IMR-90 (cell line): ENCODE measurements around the gene SMYD2. TPM values are rescaled to one million over a fixed set of nuclear protein-coding genes. Genes with fewer than 3 reads are reported as not detected.

Source experiments
- ATAC-seq: fragments of 200-7000 bp; cut with Tn5 transposase; 2 replicates; pipeline ENCODE4 v1.9.1; 2020; ENCODE audit warnings: low read depth, mild to moderate bottlenecking, moderate library complexity
- BruUV-seq: library from RNA; stranded (reverse); fragments of 400-500 nt; replicated peaks from 2 replicates; lab custom pipeline; 2021; lab: Mats Ljungman, UMichigan
- CTCF ChIA-PET: fragments of 300-600 bp; formaldehyde crosslinking; extraction: SDS; loops from one replicate; lab custom pipeline; 2021; ENCODE audit warnings: antibody characterized with exemption; lab: Yijun Ruan, JAX
- POLR2A ChIA-PET: fragments of 300-600 bp; sonication (Branson Sonifier 250); formaldehyde crosslinking; loops from one replicate; lab custom pipeline; 2022; ENCODE audit warnings: antibody characterized with exemption; ENCODE audit not compliant: unreplicated experiment; lab: Charles Lee
- DNase-seq: peaks from one replicate; pipeline ENCODE4 v3.0.0; 2013
- H2AFZ ChIP-seq: replicated peaks from 2 replicates; pipeline ENCODE3; 2013; ENCODE audit warnings: low read length, mild to moderate bottlenecking; ENCODE audit not compliant: poor library complexity
- H2AK5ac ChIP-seq: 2 replicates; pipeline ENCODE4 v1.6.1; 2013; ENCODE audit warnings: low read depth, low read length, inconsistent platforms
- H2AK9ac ChIP-seq: replicated peaks from 2 replicates; pipeline ENCODE3; 2013; ENCODE audit warnings: mild to moderate bottlenecking, low read depth, low read length, moderate library complexity; ENCODE audit not compliant: poor library complexity
- H2BK120ac ChIP-seq: 2 replicates; pipeline ENCODE4 v1.6.1; 2013; ENCODE audit warnings: low read depth, low read length, inconsistent platforms
- H2BK15ac ChIP-seq: 3 replicates; pipeline ENCODE4 v1.6.1; 2013; ENCODE audit warnings: low read depth, low read length, inconsistent platforms
- H2BK20ac ChIP-seq: 2 replicates; pipeline ENCODE4 v1.6.1; 2013; ENCODE audit warnings: low read depth, mild to moderate bottlenecking, inconsistent platforms, low read length, moderate library complexity
- H2BK5ac ChIP-seq: 2 replicates; pipeline ENCODE4 v1.6.1; 2013; ENCODE audit warnings: mild to moderate bottlenecking, low read depth, low read length, inconsistent platforms; ENCODE audit not compliant: poor library complexity, severe bottlenecking
- H3K14ac ChIP-seq: replicated peaks from 2 replicates; pipeline ENCODE4 v1.6.1; 2013; ENCODE audit warnings: low read depth, low read length, inconsistent platforms
- H3K18ac ChIP-seq: 2 replicates; pipeline ENCODE4 v1.6.1; 2013; ENCODE audit warnings: low read depth, low read length, control low read depth
- H3K23ac ChIP-seq: 2 replicates; pipeline ENCODE4 v1.6.1; 2013; ENCODE audit warnings: low read depth, low read length, inconsistent platforms
- H3K27ac ChIP-seq: 2 replicates; pipeline ENCODE4 v1.5.1; 2013; ENCODE audit warnings: mild to moderate bottlenecking, control low read depth, low read length; ENCODE audit not compliant: insufficient read depth
- H3K27me3 ChIP-seq: 2 replicates; pipeline ENCODE4 v1.6.1; 2013; ENCODE audit warnings: low read length; ENCODE audit not compliant: control insufficient read depth, insufficient read depth
- H3K36me3 ChIP-seq: 2 replicates; pipeline ENCODE4 v1.6.1; 2013; ENCODE audit warnings: low read length, mixed read lengths; ENCODE audit not compliant: control insufficient read depth, insufficient read depth
- H3K4ac ChIP-seq: 2 replicates; pipeline ENCODE4 v1.6.1; 2013; ENCODE audit warnings: low read depth, low read length, inconsistent platforms
- H3K4me1 ChIP-seq: 2 replicates; pipeline ENCODE4 v1.6.1; 2013; ENCODE audit warnings: low read length, mixed read lengths; ENCODE audit not compliant: control insufficient read depth, insufficient read depth
- H3K4me2 ChIP-seq: 2 replicates; pipeline ENCODE4 v1.6.1; 2013; ENCODE audit warnings: low read depth, mild to moderate bottlenecking, control low read depth, low read length, moderate library complexity
- H3K4me3 ChIP-seq: 2 replicates; pipeline ENCODE4 v1.5.1; 2013; ENCODE audit warnings: low read depth, mild to moderate bottlenecking, control low read depth, low read length, moderate library complexity; ENCODE audit not compliant: insufficient read depth
- H3K56ac ChIP-seq: 2 replicates; pipeline ENCODE4 v1.6.1; 2013; ENCODE audit warnings: low read length, inconsistent platforms; ENCODE audit not compliant: insufficient read depth; ENCODE audit errors: extremely low read depth
- H3K79me1 ChIP-seq, 2 experiments: 2 replicates each; pipeline ENCODE4 v1.6.1; 2013; ENCODE audit warnings: low read length in 2 of 2, inconsistent platforms in 1 of 2, low read depth in 1 of 2
- H3K9ac ChIP-seq: 2 replicates; pipeline ENCODE4 v1.6.1; 2013; ENCODE audit warnings: low read depth, low read length, control low read depth
- H3K9me1 ChIP-seq: 2 replicates; pipeline ENCODE4 v1.6.1; 2013; ENCODE audit warnings: low read length, inconsistent platforms; ENCODE audit not compliant: insufficient read depth
- H3K9me3 ChIP-seq: 2 replicates; pipeline ENCODE4 v1.6.1; 2013; ENCODE audit warnings: low read length; ENCODE audit not compliant: control insufficient read depth, insufficient read depth
- H4K20me1 ChIP-seq: 2 replicates; pipeline ENCODE4 v1.6.1; 2013; ENCODE audit warnings: low read length, inconsistent platforms; ENCODE audit not compliant: insufficient read depth
- H4K5ac ChIP-seq: 2 replicates; pipeline ENCODE4 v1.6.1; 2013; ENCODE audit warnings: mild to moderate bottlenecking, low read depth, low read length, control low read depth
- H4K8ac ChIP-seq, 2 experiments: 2 replicates each; pipeline ENCODE4 v1.6.1; 2013; ENCODE audit warnings: low read depth in 2 of 2, low read length in 2 of 2, control low read depth in 1 of 2, inconsistent platforms in 1 of 2
- H4K91ac ChIP-seq: 2 replicates; pipeline ENCODE4 v1.6.1; 2013; ENCODE audit warnings: low read depth, low read length, inconsistent platforms; ENCODE audit not compliant: insufficient read depth
- CTCF ChIP-seq: conservative IDR thresholded peaks from 2 replicates; pipeline ENCODE4 v1.5.1; 2012; ENCODE audit warnings: mild to moderate bottlenecking, low read depth, low read length, improper control_type of control experiment
- NFE2L2 ChIP-seq: fragments of 150-350 bp; IDR thresholded peaks from 2 replicates; pipeline ENCODE4 v1.6.1; 2016; ENCODE audit warnings: low read depth, mild to moderate bottlenecking, low read length
- RCOR1 ChIP-seq: IDR thresholded peaks from 2 replicates; pipeline ENCODE4 v1.6.1; 2012; ENCODE audit warnings: mild to moderate bottlenecking, low read length, improper control_type of control experiment; ENCODE audit not compliant: insufficient replicate concordance
- RFX5 ChIP-seq: IDR thresholded peaks from 2 replicates; pipeline ENCODE4 v1.8.0; 2012; ENCODE audit warnings: low read depth, mild to moderate bottlenecking, low read length, moderate library complexity
- WGBS, 2 experiments: methylation state at CpG; one replicate each; pipeline versions ENCODE4 v1.1.5 to v1.1.7; 2013; ENCODE audit warnings: missing lambda C conversion rate in 2 of 2; ENCODE audit not compliant: insufficient read length in 1 of 2; ENCODE audit errors: extremely low coverage in 2 of 2; 5-methylcytosine and 5-hydroxymethylcytosine counted together
- dilution Hi-C: fragments of 300-500 bp; cut with HindIII; formaldehyde crosslinking; loops from one replicate; pipeline ENCODE4 v1.14.3; 2018; ENCODE audit warnings: low sequenced_read_pairs; ENCODE audit not compliant: unreplicated experiment
- in situ Hi-C: fragments of 300-500 bp; cut with MboI; formaldehyde crosslinking; loops from 3 replicates; pipeline ENCODE4 v1.14.3; 2019; ENCODE audit warnings: low sequenced_read_pairs, inconsistent platforms, mixed read lengths
- intact Hi-C: fragments of 100-400 bp; cut with micrococcal nuclease; formaldehyde crosslinking; loops from 2 replicates; pipeline ENCODE4 v1.10.0; 2022
- polyA plus RNA-seq, 3 experiments: library from polyadenylated mRNA; depleted of rRNA; stranded (reverse); fragments of >200 nt; gene quantifications; 2 replicates each; pipeline ENCODE4 v1.2.3, GENCODE V29; 2012; ENCODE audit warnings: low replicate concordance in 1 of 3
- total RNA-seq: library from RNA; depleted of rRNA; stranded (reverse); fragments of >200 nt; gene quantifications from 2 replicates; pipeline ENCODE4 v1.2.3, GENCODE V29; 2012

The SMYD2 gene
- total and polyA plus RNA-seq, 2 of the 4 experiments (the other 2 are of a cell fraction) = 32.7 to 61.7 TPM

- BruUV-seq = no TSS peak
- H3K18ac ChIP-seq = no peak overlapping the region
- 90% methylated on average over 2 of the region's 5 CpGs; no CpG with 5 or more reads in 1 of the 2 experiments for whole genome bisulfite sequencing, 2 experiments
Measured at GRCh38 chr1:214360116-214360515, 79.2 kb downstream of the SMYD2 start.

More at GRCh38 chr1:214360116-214360515, 79.2 kb downstream of the SMYD2 start:
- no peak for ATAC-seq
- Histone ChIP-seq H2AK5ac (no peak overlapping the region), H4K5ac (no peak overlapping the region), H2BK120ac (no peak overlapping the region), H3K27me3 (no peaks in the 10 kb centered on the region), H3K9me1 (peaks cover 12% of the 10 kb centered on the region), H2AK9ac (no peak overlapping the region), H2AFZ (no peak overlapping the region), H4K8ac (no peak overlapping the region), H3K23ac (no peak overlapping the region), H3K79me1 (peaks cover 31 to 44% of the 10 kb centered on the region in 2 experiments), H3K9ac (no peak overlapping the region), H3K4me2 (no peak overlapping the region), H2BK20ac (no peak overlapping the region), H4K20me1 (no peaks in the 10 kb centered on the region), H2BK5ac (no peak overlapping the region), H3K56ac (no peak overlapping the region), H3K36me3 (peaks cover 65% of the 10 kb centered on the region), H3K14ac (no peak overlapping the region), H3K4me3 (no peak overlapping the region), H3K9me3 (no peaks in the 10 kb centered on the region), H3K4me1 (peaks cover 3% of the 10 kb centered on the region), H3K27ac (no peak overlapping the region), H4K91ac (no peak overlapping the region), H3K4ac (no peak overlapping the region), H2BK15ac (no peak overlapping the region)
- in situ Hi-C loops (no loop called here), intact Hi-C loops (no loop called here), dilution Hi-C loops (no loop called here)
- no peak for TF ChIP-seq RCOR1
- no peak for TF ChIP-seq RFX5
- no peak for TF ChIP-seq NFE2L2
- TF ChIP-seq CTCF = no peak
- no peak for DNase-seq
- ChIA-PET CTCF (interaction anchor here (0.6 to 0.7 kb wide), 2 partner anchors 14 to 31 kb away, joined by 3 to 4 read pairs; no protein-coding TSS in a partner anchor), POLR2A (no interaction called here)
